Activated CD8-positive, alpha-beta memory T cell treated with anti-CD3 and anti-CD28 coated beads for 4 hours (primary cell): ENCODE data around the gene DNASE1L2.

ENCODE experiments used
- DNase-seq, 2 donors: peaks; one replicate each; pipeline ENCODE4 v3.0.0-alpha.2; 2020; ENCODE audit warnings: low read depth in 2 of 2

DNASE1L2 gene, protein sequence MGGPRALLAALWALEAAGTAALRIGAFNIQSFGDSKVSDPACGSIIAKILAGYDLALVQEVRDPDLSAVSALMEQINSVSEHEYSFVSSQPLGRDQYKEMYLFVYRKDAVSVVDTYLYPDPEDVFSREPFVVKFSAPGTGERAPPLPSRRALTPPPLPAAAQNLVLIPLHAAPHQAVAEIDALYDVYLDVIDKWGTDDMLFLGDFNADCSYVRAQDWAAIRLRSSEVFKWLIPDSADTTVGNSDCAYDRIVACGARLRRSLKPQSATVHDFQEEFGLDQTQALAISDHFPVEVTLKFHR

DNA sequence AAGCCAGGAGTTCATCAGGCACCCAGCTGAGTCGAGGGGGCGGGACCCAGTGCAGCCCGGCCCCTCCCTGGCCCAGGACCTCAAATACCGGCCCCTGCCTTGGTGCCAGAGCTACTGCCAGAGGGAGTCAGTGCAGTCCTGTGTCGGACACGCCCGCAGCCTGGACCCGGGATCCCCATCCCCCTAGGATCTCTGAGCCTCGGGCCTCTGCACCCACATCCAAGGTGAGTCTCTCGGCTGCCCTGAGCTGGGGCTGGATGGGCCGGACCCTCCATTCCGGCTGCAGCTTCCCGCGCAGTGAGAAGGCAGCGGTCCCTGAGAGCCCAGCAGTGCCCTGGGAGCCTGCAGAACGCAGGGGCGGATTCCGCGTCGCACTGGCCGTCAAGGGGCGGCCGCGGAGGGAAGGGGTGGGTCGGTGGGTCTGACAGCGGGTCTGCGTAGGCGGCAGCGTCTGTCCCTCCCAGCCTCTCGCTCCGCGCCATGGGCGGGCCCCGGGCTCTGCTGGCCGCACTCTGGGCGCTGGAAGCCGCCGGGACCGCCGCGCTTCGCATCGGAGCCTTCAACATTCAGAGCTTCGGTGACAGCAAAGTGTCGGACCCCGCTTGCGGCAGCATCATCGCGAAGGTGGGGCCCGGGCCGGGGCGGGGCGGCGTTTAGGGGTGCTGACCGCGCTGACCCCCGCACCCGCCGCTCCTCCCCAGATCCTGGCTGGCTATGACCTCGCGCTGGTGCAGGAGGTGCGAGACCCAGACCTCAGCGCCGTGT, at the start of gene DNASE1L2:
Gene DNASE1L2, plus strand, starts transcription at position 108 of the 765 bp plus-strand sequence. Its CDS starts 373 bp downstream, at position 481.
- DNase-seq = no peak

DNA sequence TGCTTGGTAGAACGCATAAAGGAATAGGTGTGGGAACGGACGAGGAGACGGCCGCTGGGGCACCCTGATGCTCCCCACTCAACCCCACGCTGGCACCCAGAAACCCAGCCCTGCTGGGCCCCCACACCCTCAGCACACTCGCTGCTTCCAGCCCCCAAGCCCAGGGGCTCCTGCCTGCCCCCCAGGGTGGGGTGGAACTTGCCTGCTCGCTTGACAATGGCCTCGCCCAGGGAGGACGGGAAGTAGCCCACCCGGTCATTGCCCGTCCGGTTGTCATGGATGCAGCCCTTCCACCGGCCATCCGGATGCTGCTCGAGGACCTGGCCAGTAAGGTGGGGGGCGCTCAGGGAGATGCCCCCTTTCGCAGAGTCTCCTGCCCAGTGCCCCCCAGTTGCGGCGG, 49.7 kb upstream of the DNASE1L2 start:
- no peak for DNase-seq

DNA sequence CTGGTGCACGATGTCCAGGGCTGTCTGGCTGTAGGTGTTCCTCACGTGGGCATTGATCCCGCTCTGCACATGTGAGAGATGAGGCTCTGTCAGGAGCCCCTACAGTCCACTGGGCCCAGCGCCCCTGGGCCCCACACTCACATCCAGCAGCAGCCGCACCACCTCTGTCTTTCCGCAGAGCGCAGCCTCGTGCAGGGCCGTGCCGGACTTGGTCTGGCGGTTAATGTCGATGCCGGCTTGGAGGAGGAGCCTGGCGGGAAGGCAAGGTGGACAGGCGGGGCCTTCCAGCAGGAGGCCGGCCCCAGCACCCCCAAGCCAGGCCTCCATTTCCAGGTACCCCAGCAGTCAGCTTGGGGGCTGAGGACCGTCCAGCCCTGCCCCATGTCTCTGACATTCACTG, 49.0 kb upstream of the DNASE1L2 start:
- DNase-seq = no peak

DNA sequence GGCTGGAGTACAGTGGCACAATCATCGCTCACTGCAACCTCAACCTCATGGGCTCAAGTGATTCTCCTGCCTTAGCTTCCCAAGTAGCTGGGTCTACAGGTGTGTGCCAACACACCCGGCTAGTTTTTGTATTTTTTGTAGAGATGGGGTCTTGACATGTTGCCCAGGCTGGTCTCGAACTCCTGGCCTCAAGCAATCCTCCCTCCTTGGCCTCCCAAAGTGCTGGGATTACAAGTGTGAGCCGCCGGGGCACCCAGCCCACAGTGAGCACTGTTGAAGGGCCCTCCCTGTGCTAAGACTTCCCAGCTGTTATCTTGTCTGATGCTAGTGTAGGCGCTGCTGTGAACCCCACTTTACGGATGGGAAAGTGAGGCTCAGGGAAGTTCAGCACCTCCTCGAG, 47.8 kb upstream of the DNASE1L2 start:
- DNase-seq = no peak

DNA sequence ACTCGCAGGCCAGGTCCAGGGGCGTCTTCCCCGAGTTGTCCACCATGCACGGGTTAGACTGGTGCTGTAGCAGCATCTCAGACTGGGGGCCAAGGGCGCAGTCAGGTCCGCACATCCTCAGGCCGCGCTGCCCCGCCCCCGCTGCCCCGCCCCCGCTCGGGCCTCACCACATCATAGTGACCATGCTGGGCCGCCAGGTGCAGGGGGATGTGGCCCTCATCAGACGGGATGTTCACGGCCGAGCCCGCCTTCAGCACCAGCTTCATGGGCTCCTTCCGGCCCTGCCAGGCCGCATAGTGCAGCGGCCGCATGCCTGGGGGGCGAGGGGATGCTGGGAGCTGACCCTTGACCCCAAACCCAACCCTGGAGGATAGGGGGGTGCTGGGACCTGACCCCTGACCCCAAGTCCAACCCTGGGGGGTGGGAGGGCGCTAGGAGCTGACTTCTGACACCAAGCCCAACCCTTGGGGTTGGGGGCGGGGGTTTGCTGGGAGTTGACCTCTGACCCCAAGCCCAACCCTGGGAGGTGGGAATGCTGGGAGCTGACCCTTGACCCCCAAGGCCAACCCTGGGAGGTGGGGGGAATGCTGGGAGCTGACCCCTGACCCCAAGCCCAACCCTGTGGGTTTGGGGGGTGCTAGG, 46.9 kb upstream of the DNASE1L2 start:
- no peak for DNase-seq

DNA sequence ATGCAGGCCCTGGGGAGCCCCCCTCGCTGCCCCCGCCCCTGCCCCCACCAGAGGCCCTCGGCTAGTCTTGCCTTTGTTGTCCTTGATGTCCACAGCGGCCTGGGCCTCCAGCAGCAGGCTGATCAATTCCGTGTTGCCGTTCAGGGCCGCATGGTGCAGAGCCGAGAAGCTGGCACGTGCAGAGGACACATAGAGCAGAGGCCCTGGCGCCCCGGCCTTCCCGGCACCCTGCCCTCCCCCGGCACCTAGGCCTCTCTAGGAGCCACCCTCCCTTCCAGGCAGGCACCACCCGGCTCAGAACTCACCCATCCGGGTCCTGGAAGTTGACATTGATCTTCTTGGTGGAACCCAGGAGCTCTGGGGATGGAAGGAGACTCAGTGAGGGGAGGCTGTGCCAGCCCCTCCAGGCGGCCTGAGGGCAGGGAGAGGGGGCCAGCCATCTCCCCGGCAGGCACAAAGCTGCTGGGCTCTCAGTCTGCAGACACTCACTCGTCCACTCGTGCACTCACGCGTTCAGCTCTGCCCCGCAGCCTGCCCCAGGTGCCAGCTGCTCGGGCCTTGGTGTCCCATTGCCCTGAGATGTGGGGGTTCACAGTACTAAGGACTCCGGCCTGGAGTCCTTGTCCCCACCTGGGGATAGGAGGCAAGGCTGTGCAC, 46.1 kb upstream of the DNASE1L2 start:
- DNase-seq = no peak

DNA sequence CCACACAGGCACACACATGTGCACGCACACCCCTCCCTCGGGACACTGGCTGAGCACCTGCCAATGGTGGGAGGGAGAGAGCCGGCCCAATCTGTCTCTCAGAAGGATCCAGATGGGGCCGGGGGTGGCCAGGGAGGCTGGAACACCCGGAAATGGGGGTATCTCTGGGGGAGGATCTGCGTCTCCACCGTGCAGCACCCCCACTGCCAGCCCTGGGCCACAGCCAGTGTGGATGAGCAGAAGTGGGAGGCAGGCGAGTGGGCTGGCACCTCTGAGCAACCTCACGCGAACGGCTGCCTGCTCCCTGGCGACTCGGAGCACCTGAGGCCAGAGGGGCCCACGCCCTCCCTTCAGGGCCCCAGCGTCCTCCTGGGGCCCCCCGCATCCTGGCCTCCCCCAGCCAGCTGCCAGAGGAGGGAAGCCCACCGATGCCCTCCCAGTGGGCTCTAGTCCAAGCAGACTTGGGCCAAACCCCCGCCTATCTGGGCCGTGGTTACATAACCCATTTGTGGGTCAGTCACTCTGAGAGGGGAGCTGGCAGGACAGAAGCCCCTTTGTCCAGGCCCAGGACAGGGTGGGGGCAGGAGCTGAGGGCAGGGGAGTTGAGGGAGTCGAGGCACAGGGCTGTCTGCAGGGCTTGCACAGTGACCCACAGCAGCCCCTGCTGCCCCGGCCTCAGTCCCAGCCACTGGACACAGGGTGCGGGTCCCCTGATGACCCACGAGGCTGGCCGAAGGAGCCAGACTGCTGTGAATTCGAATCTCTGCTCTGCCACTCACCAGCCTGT, 45.4 kb upstream of the DNASE1L2 start:
- DNase-seq = no peak

DNA sequence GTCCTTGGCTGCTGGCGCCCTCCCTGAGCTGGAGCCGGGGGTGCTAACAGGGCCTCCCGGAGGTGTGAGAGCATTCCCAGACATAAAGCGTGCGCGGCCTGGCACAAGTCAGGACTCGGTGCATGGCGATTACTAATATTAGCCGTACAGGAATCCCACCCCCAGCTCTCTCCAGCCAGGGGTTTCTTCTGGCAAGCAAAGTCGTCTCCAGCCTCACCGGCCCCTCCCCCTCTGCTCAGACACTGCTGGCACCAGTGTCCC, 44.9 kb upstream of the DNASE1L2 start:
- DNase-seq = no peak

DNA sequence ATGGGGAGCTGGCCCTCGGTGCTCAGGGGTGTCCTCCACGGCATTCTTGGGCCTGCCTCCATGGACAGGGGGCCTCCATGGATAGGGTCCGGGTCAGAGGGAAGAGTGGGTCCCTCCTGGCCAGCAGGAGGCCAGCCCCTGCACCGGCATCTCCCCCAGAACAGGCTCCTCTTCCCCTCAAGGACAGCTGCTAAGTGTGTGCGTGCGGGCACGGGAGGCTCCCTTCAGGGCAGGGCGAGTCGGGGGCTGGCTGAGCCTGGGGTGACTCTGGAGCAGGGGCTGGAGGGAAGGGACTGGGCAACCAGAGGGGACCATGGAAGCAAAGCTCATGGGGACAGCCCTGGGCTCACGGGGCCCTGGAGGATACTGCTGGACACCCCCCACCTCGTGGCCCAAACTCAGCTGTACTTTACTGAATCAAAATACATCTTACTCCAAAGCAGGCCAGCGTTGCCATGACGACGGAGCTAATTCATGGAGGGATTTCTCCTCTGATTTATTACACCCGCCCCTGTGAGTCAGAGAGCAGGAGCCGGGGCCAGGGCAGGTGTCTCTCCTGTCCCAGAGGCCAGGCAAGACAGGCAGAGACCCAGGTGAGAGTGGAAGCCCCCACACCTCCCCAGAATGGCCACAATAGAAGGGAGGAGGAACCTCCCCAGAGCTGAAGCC, 41.9 kb upstream of the DNASE1L2 start:
- no peak for DNase-seq

DNA sequence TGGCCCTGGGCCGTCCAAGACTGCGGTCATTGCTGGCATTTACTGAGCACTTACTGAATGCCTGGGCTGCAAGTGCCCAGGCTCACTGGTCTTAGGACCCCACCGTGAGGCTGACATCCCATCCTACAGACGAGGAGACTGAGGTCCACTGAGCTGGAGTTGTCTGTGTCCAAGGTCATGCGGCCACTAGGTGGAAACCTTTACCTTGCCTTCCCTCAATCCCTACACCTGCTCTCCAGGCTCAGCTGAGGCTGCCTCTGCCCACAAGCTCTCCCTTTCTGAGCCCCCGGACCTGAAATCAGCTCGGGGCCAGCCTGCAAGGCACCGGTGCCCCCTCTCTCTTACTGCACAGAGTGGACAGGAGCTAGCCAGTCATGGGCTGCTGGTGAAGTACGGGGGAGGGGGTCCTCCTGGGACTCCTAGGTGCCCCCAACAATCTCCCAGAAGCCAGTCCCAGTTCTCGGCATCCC, 41.4 kb upstream of the DNASE1L2 start:
- DNase-seq = peak in 1 of 2 donors; percentile 21

DNA sequence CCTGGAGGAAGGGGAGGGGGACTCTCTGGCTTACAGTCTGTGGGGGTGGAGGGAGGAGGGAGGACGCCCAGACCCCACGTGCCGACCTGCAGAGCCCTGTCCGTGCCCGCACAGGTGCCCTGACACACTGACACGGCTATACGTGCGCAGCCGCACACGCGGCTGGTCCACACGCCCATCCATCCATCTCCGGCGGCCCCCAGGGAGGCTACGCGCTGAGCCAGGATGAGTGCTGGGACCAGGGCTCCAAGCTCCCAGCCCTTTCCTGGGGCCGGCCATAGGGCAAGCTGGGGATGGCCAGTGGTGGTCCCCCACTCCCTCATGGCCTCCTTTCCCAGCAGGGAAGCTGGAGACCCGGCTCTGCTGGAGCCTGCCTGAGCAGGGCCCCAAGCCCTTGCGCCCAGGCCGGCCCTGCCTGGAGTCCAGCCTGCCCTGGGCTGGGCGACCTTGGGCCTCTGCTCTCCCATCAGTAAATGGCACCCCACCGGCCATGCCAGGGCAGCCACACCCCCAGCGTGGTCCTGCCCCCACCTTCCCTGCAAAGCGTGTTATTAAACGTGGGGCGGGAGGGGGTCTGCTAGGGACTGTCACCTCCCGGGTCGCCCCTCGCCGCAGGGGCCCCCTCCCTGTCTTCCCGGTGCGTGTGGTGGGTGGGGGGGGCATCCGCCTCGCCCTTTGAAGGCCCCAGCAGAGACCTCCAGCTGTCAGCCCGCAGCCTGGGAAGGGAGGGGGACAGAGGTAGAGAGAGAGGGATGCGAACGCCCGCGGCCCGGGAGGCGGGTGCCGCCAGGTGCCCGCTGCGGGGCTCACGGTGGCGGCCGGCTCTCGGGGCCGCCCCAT, 40.7 kb upstream of the DNASE1L2 start:
- no peak for DNase-seq

DNA sequence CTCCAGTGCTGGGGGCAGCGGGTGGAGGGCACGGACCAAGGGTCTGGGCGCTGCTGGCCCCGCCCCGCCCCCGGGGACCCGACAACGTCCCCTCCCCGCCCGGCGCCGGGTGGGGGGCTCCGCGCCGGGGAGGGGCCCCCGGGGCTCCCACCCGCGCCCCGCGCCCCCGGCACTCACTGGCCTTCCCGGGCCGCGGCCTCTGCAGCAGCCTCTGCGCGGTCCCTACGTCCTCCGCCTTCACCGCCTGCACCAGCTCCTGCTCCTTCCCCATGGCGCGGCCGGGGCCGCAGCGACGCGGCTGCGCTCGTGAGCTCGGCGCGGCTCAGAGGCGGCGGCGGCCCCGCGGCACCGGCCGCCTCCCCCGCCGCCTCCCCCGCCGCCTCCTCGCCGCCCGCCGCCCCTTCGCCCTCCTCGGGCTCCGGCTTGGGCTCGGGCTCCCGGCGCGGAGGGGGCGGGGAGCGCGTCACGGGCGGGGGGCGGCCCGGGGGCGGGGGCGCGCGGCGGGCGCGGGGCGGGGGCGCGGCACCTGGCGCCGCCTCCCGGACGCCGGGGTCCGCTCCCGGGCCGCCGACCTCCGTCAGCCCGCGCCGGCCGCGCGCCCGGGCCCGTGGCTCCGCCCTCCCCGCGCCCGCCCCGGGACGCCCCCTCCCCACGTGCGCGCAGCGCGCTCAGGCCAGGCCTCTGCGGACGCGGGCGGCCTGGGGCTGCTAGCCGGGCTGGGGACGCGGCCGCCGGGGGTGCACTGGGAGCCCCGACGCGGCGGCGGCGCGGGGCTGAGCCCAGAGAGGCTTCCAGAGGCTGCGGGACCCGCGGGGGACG, 39.9 kb upstream of the DNASE1L2 start, which contains the start of gene CASKIN1:
Gene CASKIN1, minus strand, starts transcription at position 444 of the 819 bp plus-strand sequence. Its CDS starts 173 bp downstream, at position 271.
- no peak for DNase-seq

DNA sequence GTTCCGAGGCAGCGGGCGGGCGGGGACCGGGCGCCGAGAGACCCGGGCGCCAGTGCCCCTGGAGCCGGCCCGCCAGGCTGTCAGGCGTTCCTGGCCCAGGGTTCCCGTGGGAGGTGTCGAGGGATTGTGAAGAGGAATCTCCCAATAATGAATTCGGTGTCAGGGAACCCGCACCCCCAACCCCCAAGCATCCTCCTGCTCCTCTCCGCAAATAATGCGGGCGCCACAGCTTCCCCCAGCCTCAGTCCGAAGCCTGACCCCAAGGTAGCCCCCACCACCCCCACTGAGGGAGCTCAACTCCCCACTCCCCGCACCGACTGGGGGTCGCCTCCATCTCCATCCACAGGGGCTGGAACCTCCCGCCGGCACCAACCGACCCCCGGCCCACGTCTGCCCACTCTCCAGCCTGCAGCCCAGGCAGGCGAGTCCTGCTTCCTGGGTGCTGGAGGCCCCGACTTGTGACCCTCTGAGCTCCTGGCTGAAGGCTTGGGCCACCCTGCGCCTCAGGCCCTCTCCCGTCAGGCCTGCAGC, 39.2 kb upstream of the DNASE1L2 start:
- no peak for DNase-seq

DNA sequence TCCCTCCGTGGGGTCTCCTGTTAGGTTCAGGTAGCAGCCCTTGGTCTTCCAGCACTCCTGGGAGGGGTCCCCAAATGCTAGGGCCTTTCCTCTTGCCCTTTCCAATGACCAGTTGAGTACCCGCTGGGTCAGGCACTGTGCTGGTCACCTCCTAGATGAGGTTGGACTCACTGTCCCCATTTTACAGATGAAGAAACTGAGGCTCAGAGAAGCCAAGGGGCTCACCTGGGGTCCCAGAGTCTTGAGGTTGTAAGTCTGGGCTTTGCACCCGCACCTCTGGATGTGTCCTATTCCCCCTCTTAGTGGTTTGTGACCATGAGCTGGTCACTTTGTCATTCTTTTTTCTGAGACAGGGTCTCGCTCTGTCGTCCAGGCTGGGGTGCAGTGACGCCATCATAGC, 38.5 kb upstream of the DNASE1L2 start:
- no peak for DNase-seq

DNA sequence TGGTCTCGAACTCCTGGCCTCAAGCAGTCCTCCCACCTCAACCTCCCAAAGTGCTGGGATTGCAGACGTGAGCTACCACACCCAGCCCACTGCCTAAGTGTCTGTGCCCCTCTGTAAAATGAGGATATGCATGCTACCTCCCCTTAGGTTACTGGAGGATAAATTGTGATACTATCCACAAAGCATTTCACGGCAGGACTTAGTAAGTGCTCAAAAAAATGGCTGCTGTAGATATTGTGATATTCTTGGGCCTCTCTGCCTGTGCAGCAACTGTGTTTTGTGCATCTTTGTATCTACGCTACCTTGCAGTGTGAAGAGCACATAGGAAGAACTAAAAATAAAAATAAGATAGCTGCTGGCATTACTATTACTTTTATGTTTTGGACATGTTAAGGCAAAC, 38.0 kb upstream of the DNASE1L2 start:
- no peak for DNase-seq

DNA sequence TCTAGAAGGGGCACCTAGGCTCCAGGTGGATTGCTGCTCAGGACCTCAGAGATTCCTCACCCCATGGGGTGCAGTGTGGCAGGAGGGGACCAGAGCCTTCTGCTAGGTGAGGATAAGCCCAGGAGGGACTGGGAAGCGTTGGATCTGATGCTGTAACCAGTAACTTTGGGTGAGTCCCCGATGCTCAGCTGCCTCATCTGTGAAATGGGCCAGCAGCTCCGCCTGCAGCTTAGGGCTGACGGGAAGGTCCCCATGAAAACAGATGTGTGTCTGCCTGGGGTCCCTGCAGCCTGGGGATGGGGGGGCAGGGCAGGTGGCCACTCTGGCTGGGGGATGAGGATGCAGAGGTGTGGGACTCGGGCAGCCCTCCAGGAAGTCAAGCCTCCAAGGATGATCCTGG, 37.1 kb upstream of the DNASE1L2 start:
- no peak for DNase-seq

DNA sequence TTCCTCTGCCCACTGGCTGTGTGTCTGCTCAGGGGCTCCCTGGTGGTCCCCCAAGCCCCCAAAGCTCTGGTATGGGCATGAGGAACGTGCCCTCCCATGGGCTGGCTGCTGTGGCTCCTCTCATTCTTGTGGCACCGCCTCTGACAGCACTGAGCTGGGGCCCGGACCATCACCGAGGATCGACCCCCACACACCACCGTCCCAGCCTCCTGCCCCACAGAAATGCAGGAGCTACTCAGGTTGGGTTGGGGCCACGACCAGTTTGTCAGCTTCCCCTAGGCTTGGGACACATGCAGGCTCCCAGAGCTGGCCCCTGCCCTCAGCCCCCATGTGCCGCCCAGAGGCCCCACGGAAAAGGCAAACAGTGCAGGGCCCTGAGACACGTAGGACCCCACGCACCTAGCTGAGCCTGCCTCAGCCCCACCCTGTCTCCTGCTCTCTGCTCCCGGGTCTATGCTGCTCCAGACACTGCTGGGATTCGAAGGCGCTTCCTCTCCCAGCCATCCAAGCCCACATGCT, 36.6 kb upstream of the DNASE1L2 start:
- no peak for DNase-seq

DNA sequence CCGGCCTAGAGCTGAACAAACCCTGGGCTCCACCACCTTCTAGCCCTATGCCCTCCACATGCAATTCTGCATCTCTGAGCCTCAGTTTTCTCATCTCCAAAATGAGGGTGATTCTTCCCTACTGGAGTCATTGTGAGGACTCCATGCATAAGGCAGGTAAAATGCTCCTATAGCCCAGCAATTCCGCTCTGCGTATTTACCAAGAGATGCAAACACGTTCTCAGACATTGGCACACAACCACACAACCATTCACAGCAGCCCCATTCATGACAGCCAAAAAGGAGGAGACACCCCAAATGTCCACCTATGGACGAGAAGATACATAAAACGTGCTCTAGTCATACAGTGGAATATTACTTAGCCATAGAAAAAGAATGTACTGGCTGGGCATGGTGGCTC, 35.9 kb upstream of the DNASE1L2 start:
- no peak for DNase-seq
